ENCODE measurements around the gene PLCXD3. TPM values are rescaled to one million over a fixed set of nuclear protein-coding genes. Genes with fewer than 3 reads are reported as not detected.

Gene PLCXD3
- polyA plus RNA-seq, 1 of the 3 experiments (the other 2 are of a cell fraction): 0.15 TPM

DNA sequence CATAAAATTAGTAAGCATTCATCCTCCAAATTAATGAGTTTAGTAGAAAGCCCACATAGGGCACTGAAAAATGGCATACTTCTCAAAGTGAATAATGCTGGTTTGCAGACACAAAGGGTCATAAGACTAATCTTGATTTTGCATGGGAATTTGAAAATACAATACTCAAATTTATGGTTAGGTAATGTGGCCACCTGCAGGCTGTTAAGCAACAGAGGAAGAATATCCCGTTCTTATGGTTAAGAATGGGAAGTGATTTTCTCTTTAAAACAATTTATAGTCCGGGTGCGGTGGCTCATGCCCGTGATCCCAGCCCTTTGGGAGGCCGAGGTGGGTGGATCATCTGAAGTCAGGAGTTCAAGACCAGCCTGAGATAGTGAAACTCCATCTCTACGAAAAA is 9.4 kb upstream of the PLCXD3 start:
- Histone ChIP-seq H3K27ac (ENCODE audit: low read depth in 2 of 2, low read length in 1 of 2) (no peak overlapping the region), H3F3A (replicated peaks; ENCODE audit: insufficient read depth) (no peaks in the 10 kb centered on the region), H4K20me1 (ENCODE audit: insufficient read depth) (no peaks in the 10 kb centered on the region), H2AFZ (ENCODE audit: low read depth) (no peak overlapping the region), H3K9me2 (no peaks in the 10 kb centered on the region), H3K4me2 (no peak overlapping the region), H3K4me1 (ENCODE audit: control insufficient read depth in 1 of 2, insufficient read depth in 2 of 2, low read depth in 1 of 2, low read length in 1 of 2) (peaks cover 0 to 5% of the 10 kb centered on the region in 2 experiments; a peak in 2 of 4 replicates), H3K9me3 (no peaks in the 10 kb centered on the region), H3K36me3 (replicated peaks in 1 of 2; ENCODE audit: control insufficient read depth in 1 of 2, insufficient read depth in 2 of 2, low read length in 1 of 2) (no peaks in the 10 kb centered on the region), H3K4me3 (ENCODE audit: low read depth in 2 of 2, low read length in 1 of 2) (no peak overlapping the region), H3K79me2 (ENCODE audit: insufficient read depth) (no peaks in the 10 kb centered on the region), H3K9ac (no peak overlapping the region), H3K27me3 (ENCODE audit: insufficient read depth) (no peaks in the 10 kb centered on the region)
- DNase-seq: no peak
- CTCF ChIA-PET: interaction anchor here (0.9 to 2.2 kb wide), 4 partner anchors 11 to 615 kb away, joined by 3 to 15 read pairs (median 6); no protein-coding TSS in a partner anchor
- WGBS (ENCODE audit: low lambda C conversion rate): 54% methylated on average over 6 of the region's 6 CpGs
- POLR2A ChIA-PET: no interaction called here
- TF ChIP-seq EP300 (IDR thresholded peaks at IDR 0.05; ENCODE audit: borderline replicate concordance in 1 of 2, low read depth in 1 of 2, low read length in 1 of 2) (no peak), SMC3 (IDR thresholded peaks at IDR 0.05; ENCODE audit: low read depth, low read length) (peak; percentile 44), JUND (IDR thresholded peaks at IDR 0.05) (no peak), RXRA (IDR thresholded peaks at IDR 0.05; ENCODE audit: borderline replicate concordance, low read depth) (no peak), TAF1 (IDR thresholded peaks at IDR 0.05; ENCODE audit: borderline replicate concordance, low read depth, low read length) (no peak), RFX5 (IDR thresholded peaks at IDR 0.05; ENCODE audit: low read length) (no peak), RAD21 (IDR thresholded peaks at IDR 0.05; ENCODE audit: low read length) (peak; percentile 61)
- TF ChIP-seq, protein P1, sequence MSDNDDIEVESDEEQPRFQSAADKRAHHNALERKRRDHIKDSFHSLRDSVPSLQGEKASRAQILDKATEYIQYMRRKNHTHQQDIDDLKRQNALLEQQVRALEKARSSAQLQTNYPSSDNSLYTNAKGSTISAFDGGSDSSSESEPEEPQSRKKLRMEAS (IDR thresholded peaks at IDR 0.05; ENCODE audit: low read depth): no peak
- TF ChIP-seq, protein P2, sequence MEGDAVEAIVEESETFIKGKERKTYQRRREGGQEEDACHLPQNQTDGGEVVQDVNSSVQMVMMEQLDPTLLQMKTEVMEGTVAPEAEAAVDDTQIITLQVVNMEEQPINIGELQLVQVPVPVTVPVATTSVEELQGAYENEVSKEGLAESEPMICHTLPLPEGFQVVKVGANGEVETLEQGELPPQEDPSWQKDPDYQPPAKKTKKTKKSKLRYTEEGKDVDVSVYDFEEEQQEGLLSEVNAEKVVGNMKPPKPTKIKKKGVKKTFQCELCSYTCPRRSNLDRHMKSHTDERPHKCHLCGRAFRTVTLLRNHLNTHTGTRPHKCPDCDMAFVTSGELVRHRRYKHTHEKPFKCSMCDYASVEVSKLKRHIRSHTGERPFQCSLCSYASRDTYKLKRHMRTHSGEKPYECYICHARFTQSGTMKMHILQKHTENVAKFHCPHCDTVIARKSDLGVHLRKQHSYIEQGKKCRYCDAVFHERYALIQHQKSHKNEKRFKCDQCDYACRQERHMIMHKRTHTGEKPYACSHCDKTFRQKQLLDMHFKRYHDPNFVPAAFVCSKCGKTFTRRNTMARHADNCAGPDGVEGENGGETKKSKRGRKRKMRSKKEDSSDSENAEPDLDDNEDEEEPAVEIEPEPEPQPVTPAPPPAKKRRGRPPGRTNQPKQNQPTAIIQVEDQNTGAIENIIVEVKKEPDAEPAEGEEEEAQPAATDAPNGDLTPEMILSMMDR (IDR thresholded peaks at IDR 0.05): peak; percentile 42

DNA sequence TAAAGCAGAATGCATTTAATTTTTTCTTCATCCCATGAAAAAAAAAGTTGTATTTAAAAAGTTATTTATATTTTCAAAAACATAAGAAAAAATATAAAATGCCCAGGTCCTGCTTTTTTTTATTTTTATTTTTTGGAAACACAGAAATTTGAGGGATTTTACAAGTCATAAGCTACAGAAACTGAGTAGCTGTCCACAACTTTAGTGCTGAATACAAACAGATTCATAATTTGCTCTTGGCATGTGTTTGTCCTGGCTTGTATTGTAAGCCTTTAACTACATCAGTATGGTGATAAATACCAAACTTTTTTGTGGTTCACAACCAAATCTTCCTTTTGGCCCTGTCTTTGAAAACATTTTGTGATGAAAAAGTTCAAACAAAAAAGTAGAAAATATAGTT is 7.5 kb upstream of the PLCXD3 start:
- Histone ChIP-seq H3K9me2 (no peaks in the 10 kb centered on the region), H3K79me2 (ENCODE audit: insufficient read depth) (no peaks in the 10 kb centered on the region), H3K36me3 (replicated peaks in 1 of 2; ENCODE audit: control insufficient read depth in 1 of 2, insufficient read depth in 2 of 2, low read length in 1 of 2) (no peaks in the 10 kb centered on the region), H3K27me3 (ENCODE audit: insufficient read depth) (no peaks in the 10 kb centered on the region), H3K4me2 (no peak overlapping the region), H4K20me1 (ENCODE audit: insufficient read depth) (no peaks in the 10 kb centered on the region), H3K4me1 (ENCODE audit: control insufficient read depth in 1 of 2, insufficient read depth in 2 of 2, low read depth in 1 of 2, low read length in 1 of 2) (peaks cover 0 to 2% of the 10 kb centered on the region in 2 experiments; a peak in 2 of 4 replicates), H3K27ac (ENCODE audit: low read depth in 2 of 2, low read length in 1 of 2) (no peak overlapping the region), H2AFZ (ENCODE audit: low read depth) (no peak overlapping the region), H3K9ac (no peak overlapping the region), H3F3A (replicated peaks; ENCODE audit: insufficient read depth) (no peaks in the 10 kb centered on the region), H3K9me3 (no peaks in the 10 kb centered on the region), H3K4me3 (ENCODE audit: low read depth in 2 of 2, low read length in 1 of 2) (no peak overlapping the region)
- POLR2A ChIA-PET: no interaction called here
- TF ChIP-seq, protein P3, sequence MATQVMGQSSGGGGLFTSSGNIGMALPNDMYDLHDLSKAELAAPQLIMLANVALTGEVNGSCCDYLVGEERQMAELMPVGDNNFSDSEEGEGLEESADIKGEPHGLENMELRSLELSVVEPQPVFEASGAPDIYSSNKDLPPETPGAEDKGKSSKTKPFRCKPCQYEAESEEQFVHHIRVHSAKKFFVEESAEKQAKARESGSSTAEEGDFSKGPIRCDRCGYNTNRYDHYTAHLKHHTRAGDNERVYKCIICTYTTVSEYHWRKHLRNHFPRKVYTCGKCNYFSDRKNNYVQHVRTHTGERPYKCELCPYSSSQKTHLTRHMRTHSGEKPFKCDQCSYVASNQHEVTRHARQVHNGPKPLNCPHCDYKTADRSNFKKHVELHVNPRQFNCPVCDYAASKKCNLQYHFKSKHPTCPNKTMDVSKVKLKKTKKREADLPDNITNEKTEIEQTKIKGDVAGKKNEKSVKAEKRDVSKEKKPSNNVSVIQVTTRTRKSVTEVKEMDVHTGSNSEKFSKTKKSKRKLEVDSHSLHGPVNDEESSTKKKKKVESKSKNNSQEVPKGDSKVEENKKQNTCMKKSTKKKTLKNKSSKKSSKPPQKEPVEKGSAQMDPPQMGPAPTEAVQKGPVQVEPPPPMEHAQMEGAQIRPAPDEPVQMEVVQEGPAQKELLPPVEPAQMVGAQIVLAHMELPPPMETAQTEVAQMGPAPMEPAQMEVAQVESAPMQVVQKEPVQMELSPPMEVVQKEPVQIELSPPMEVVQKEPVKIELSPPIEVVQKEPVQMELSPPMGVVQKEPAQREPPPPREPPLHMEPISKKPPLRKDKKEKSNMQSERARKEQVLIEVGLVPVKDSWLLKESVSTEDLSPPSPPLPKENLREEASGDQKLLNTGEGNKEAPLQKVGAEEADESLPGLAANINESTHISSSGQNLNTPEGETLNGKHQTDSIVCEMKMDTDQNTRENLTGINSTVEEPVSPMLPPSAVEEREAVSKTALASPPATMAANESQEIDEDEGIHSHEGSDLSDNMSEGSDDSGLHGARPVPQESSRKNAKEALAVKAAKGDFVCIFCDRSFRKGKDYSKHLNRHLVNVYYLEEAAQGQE (IDR thresholded peaks at IDR 0.05; ENCODE audit: low read depth, low read length): peak; percentile 91
- no peak for TF ChIP-seq RCOR1 (IDR thresholded peaks at IDR 0.05; ENCODE audit: low read length)
- TF ChIP-seq, protein P1 (IDR thresholded peaks at IDR 0.05; ENCODE audit: low read depth): no peak
- CTCF ChIA-PET: interaction anchor here (0.8 to 2.2 kb wide), 6 partner anchors 9 to 613 kb away, joined by 3 to 15 read pairs (median 4); no protein-coding TSS in a partner anchor
- no peak for DNase-seq

Data from SK-N-SH (cell line).